Cardiac muscle cell (in vitro differentiated cells and primary cell): ENCODE data around the gene TEX54. TPM values are rescaled to one million over a fixed set of nuclear protein-coding genes. Genes with fewer than 3 reads are reported as not detected.
A peak's percentile ranks its signal among the peaks of the same experiment; 100 is the strongest.

Source experiments
- DNase-seq, 2 donors: peaks; one replicate each; pipeline versions ENCODE4 v3.0.0 to v3.0.0-alpha.2; 2010 to 2017; ENCODE audit warnings: low read depth in 1 of 2, low spot score in 1 of 2
- H3K27ac ChIP-seq: fragments of 200-600 bp; sonication (generic); 2 replicates; pipeline ENCODE4 v1.5.1; 2016
- H3K27me3 ChIP-seq: fragments of 200-600 bp; sonication (generic); 2 replicates; pipeline ENCODE4 v1.6.0; 2016; ENCODE audit warnings: control low read depth
- H3K36me3 ChIP-seq: fragments of 200-600 bp; sonication (generic); 2 replicates; pipeline ENCODE4 v1.5.1; 2016; ENCODE audit warnings: control low read depth
- H3K4me1 ChIP-seq: fragments of 200-600 bp; sonication (generic); 2 replicates; pipeline ENCODE4 v1.8.1; 2017; ENCODE audit warnings: low read depth, mild to moderate bottlenecking, mixed run types
- H3K4me3 ChIP-seq: fragments of 200-600 bp; sonication (generic); 2 replicates; pipeline ENCODE4 v1.5.1; 2016; ENCODE audit warnings: mild to moderate bottlenecking
- H3K9me3 ChIP-seq: fragments of 200-600 bp; sonication (generic); 2 replicates; pipeline ENCODE4 v1.5.1; 2017; ENCODE audit warnings: low read depth, mild to moderate bottlenecking, control low read depth
- CTCF ChIP-seq: IDR thresholded peaks from 2 replicates; pipeline ENCODE4 v1.5.1; 2012; ENCODE audit warnings: low read depth, mild to moderate bottlenecking, low read length
- polyA plus RNA-seq: library from polyadenylated mRNA; unstranded; fragments of >200 nt; fragmentation: Nextera tagmentation; extraction: Ambion mirVana; gene quantifications from 2 replicates; pipeline ENCODE4 v1.2.1, GENCODE V29; 2016
- total RNA-seq: library from RNA; depleted of rRNA; stranded (reverse); fragments of >200 nt; gene quantifications from 2 replicates; pipeline ENCODE4 v1.2.3, GENCODE V29; 2016

The TEX54 gene
- total and polyA plus RNA-seq, 2 experiments from 2014 or later, result 3.0 TPM; not detected in 1

GRCh38 chr11:62880231-62880802, 47.7 kb upstream of the TEX54 start:
- H3K27me3 ChIP-seq, result no peaks in the 10 kb centered on the region
- no peaks in the 10 kb centered on the region for H3K9me3 ChIP-seq
- peaks cover 26% of the 10 kb centered on the region for H3K36me3 ChIP-seq
- H3K4me1 ChIP-seq, result peaks cover 17% of the 10 kb centered on the region
- peak; percentile 46 to 90 for DNase-seq
- peak overlapping the region; percentile 94 for H3K27ac ChIP-seq
- no peak for TF ChIP-seq CTCF
- H3K4me3 ChIP-seq, result peak overlapping the region; percentile 70

- Histone ChIP-seq H3K27me3 (no peaks in the 10 kb centered on the region), H3K36me3 (peaks cover 20% of the 10 kb centered on the region), H3K4me1 (peaks cover 17% of the 10 kb centered on the region), H3K9me3 (no peaks in the 10 kb centered on the region), H3K27ac (peak overlapping the region; percentile 94), H3K4me3 (no peak overlapping the region)
- DNase-seq, result peak in 1 of 2 donors; percentile 65
- no peak for TF ChIP-seq CTCF
Observed at GRCh38 chr11:62879235-62879978, 46.8 kb upstream of the TEX54 start.

- Histone ChIP-seq H3K4me3 (no peak overlapping the region), H3K27ac (peak overlapping the region; percentile 77), H3K36me3 (peaks cover 7% of the 10 kb centered on the region), H3K27me3 (no peaks in the 10 kb centered on the region), H3K9me3 (no peaks in the 10 kb centered on the region), H3K4me1 (peaks cover 8% of the 10 kb centered on the region)
- TF ChIP-seq CTCF, result no peak
- DNase-seq, result no peak
Observed at GRCh38 chr11:62876712-62877111, 44.1 kb upstream of the TEX54 start.

- no peak overlapping the region for H3K4me3 ChIP-seq
- DNase-seq, result no peak
- H3K27me3 ChIP-seq, result no peaks in the 10 kb centered on the region
- H3K27ac ChIP-seq, result no peak overlapping the region
- H3K4me1 ChIP-seq, result peaks cover 8% of the 10 kb centered on the region
- H3K9me3 ChIP-seq, result no peaks in the 10 kb centered on the region
- H3K36me3 ChIP-seq, result peaks cover 7% of the 10 kb centered on the region
- no peak for TF ChIP-seq CTCF
Observed at GRCh38 chr11:62875698-62876478, 43.2 kb upstream of the TEX54 start.

GRCh38 chr11:62874851-62875250, 42.2 kb upstream of the TEX54 start:
- H3K4me1 ChIP-seq, result peaks cover 3% of the 10 kb centered on the region
- H3K36me3 ChIP-seq, result peaks cover 7% of the 10 kb centered on the region
- no peak overlapping the region for H3K27ac ChIP-seq
- no peaks in the 10 kb centered on the region for H3K9me3 ChIP-seq
- no peak overlapping the region for H3K4me3 ChIP-seq
- no peaks in the 10 kb centered on the region for H3K27me3 ChIP-seq
- TF ChIP-seq CTCF, result no peak
- no peak for DNase-seq
